GM18505 (cell line): ENCODE data around the gene OR2W3.

ENCODE experiments used
- ATAC-seq: cut with Tn5 transposase; IDR thresholded peaks from one replicate; pipeline ENCODE4 v1.9.1; 2021; ENCODE audit not compliant: unreplicated experiment
- POLR2A ChIP-seq: IDR thresholded peaks from 4 replicates; pipeline ENCODE4 v1.6.1; 2011; ENCODE audit warnings: borderline replicate concordance; ENCODE audit not compliant: insufficient read depth, insufficient read length; ENCODE audit errors: extremely low read depth

OR2W3 gene

DNA sequence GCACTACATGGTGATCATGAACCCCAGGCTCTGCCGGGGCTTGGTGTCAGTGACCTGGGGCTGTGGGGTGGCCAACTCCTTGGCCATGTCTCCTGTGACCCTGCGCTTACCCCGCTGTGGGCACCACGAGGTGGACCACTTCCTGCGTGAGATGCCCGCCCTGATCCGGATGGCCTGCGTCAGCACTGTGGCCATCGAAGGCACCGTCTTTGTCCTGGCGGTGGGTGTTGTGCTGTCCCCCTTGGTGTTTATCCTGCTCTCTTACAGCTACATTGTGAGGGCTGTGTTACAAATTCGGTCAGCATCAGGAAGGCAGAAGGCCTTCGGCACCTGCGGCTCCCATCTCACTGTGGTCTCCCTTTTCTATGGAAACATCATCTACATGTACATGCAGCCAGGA is 589 bp downstream of the OR2W3 start:
- no peak for ATAC-seq
- TF ChIP-seq POLR2A: no peak

- TF ChIP-seq POLR2A: no peak
- no peak for ATAC-seq
Measured at GRCh38 chr1:247904122-247904521, 8.7 kb downstream of the OR2W3 start.

DNA sequence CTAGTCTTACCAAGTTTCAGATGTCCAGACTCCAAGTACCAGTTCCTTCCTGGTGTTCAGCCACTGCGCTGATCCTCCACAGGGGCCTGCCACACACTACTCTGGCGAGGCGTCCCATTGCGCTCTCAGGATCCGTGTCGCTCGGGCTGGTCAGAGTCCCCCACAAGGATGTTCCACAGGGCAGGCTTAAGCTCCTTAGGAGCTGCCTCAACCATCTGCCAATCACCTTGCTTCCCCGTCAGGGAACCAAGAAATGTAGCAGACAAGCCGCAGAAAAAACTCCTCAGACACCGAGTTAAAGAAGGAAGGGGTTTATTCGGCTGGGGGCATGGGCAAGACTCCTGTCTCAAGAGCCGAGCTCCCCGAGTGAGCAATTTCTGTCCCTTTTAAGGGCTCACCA is 9.8 kb downstream of the OR2W3 start:
- TF ChIP-seq POLR2A: no peak
- no peak for ATAC-seq

- no peak for TF ChIP-seq POLR2A
- no peak for ATAC-seq
Measured at GRCh38 chr1:247905910-247906503, 10.6 kb downstream of the OR2W3 start.

DNA sequence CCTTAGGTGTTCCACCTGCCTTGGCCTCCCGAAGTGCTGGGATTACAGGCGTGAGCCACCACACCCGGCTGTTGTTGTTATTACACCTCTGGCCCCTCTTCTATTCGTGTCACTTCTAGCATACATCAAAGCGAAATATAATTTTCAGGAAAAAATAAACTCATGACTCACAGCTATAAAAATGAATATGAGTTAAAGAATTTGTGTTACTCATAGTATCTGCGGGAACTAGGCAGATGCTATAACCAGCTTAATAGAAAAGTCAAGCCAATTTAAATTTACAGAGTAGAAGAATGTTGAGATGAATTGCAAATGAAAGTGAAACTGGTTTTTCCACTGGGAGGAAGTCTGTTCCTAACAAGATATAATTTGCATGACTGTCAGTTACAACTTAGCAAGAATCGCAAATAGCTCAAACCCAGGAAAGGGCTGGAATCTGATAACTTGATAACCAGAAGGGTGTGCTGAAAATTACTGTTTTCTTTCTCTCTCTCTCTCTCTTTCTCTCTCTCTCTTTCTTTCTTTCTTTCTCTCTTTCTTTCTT is 11.2 kb downstream of the OR2W3 start:
- TF ChIP-seq POLR2A: no peak
- no peak for ATAC-seq

DNA sequence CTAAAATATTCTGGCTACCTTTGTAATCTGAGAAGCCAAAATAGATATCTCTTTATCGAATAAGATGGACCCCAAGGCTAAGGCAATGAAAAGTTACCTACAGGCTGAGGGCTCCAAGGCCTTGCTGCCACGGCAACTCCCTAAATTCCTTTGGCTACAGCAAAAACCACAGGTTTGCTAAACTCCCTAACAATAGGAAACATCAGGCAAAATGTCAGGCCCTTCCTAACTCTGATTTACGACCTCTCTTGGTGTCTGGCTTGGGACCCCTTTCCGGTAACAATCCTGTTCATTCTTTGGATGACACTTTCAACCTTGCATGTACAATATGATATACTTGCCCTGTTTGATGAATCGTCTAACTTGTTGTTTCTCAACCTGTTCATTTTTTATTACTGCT is 13.4 kb downstream of the OR2W3 start:
- ATAC-seq: no peak
- TF ChIP-seq POLR2A: no peak

- ATAC-seq: no peak
- TF ChIP-seq POLR2A: no peak
Measured at GRCh38 chr1:247913786-247914185, 18.4 kb downstream of the OR2W3 start.

DNA sequence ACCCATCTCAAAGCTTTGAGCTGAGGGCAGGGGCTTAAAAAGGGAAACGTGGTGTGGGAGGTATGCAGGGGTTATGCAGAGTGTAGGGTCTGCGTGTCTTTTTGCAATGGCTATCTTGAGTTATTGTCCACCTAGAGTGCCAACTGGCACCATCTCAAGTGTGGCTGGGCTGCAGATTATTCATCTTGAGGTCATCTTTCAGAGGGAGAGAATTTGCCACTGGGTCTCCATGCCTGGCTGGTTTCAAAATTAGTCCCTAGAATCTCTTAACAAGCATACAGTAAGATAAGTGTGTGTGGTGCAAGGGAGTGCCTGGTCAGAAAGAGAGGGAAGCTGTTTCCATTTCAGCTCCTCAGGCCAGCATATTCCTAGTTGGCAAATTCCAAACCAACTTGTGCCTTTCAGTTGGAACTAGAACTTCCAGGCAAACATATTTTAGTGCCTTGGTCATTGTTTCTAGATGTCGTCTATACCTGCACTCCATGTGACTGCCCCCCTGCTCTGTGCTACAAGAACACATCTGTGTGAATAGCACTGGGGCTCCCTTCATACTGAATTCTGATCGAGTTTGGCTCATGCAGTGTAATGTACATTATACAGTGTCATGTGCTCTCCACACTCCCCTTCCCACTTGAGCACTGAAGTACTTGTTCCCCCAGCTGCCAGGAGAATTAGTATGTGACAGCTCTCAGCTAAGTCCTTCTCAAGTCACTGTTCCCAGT is 19.7 kb downstream of the OR2W3 start:
- TF ChIP-seq POLR2A: no peak
- no peak for ATAC-seq

- ATAC-seq: no peak
- no peak for TF ChIP-seq POLR2A
Measured at GRCh38 chr1:247919952-247920351, 24.6 kb downstream of the OR2W3 start, which contains the start of gene OR2T8. Gene OR2T8 (plus strand): TSS chr1:247920252. CDS start chr1:247921018, 766 bp downstream.

DNA sequence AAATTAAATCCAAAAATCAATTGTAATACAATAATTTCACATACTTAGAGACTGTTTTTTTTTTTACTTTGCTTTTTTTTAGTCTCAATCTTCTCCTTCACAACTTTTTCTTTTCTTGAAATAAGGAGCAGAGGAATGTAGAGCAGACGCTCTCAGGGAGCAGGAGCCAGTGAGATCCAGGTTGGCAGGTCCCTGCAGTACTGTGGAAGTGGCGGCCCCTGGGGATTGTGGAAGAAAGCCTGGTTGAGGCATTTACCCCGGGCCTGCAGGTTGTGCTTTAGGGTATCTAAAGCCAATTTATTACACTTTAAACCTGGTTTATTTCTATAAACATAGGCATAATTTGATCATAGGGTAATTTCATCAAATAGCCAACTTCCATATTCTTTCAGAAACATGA is 28.6 kb downstream of the OR2W3 start:
- no peak for TF ChIP-seq POLR2A
- no peak for ATAC-seq

DNA sequence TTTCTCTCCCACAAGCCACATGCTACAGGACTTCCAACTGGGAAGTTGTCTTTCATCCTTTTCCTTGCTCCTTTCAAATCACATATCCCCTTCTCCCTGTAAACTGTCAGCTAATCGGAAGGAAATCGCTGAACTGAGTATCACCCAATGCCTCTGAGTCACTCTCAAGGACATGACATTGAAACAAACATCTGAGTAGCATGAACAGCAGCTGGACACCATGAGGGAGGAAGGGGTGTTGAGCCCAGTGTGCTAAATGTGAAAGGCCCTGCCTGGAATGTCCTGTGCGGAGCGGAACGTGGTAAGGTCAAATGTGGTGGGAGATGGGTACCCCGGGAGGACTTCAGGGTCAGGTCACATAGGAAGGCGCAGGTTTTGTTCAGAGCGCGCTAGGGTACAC is 29.5 kb downstream of the OR2W3 start, which contains the start of gene OR2AJ1:
OR2AJ1 (plus strand) TSS at position 22 of the 400 bp plus-strand sequence. CDS start 8,880 bp downstream, outside the sequence.
- TF ChIP-seq POLR2A: no peak
- no peak for ATAC-seq

DNA sequence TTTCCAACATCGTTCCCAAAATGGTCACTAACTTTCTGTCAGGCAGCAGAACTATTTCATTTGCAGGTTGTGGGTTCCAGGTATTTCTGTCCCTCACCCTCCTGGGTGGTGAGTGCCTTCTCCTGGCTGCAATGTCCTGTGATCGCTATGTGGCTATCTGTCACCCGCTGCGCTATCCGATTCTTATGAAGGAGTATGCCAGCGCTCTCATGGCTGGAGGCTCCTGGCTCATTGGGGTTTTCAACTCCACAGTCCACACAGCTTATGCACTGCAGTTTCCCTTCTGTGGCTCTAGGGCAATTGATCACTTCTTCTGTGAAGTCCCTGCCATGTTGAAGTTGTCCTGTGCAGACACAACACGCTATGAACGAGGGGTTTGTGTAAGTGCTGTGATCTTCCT is 38.6 kb downstream of the OR2W3 start:
- TF ChIP-seq POLR2A: no peak
- ATAC-seq: no peak

- no peak for TF ChIP-seq POLR2A
- ATAC-seq: no peak
Measured at GRCh38 chr1:247935781-247936180, 40.4 kb downstream of the OR2W3 start.

- TF ChIP-seq POLR2A: no peak
- no peak for ATAC-seq
Measured at GRCh38 chr1:247936415-247936814, 41.0 kb downstream of the OR2W3 start.

- peak; percentile 99 for ATAC-seq
Measured at GRCh38 chr1:247936965-247937734, 41.8 kb downstream of the OR2W3 start.
